Measurements from ENCODE around the gene RAB6D.
"Not testable (repeated sequence)": the region's sequence is repeated elsewhere in the genome, so short reads cannot be mapped to it uniquely, and the experiment has no call there.

The RAB6D gene

GRCh38 chr2:131363703-131364186, at the start of gene RAB6D:
RAB6D (minus strand) TSS chr2:131364168; CDS start chr2:131363720, 448 bp downstream.
- DNase-seq: peak in 1 of 3 donors; percentile 0

DNA sequence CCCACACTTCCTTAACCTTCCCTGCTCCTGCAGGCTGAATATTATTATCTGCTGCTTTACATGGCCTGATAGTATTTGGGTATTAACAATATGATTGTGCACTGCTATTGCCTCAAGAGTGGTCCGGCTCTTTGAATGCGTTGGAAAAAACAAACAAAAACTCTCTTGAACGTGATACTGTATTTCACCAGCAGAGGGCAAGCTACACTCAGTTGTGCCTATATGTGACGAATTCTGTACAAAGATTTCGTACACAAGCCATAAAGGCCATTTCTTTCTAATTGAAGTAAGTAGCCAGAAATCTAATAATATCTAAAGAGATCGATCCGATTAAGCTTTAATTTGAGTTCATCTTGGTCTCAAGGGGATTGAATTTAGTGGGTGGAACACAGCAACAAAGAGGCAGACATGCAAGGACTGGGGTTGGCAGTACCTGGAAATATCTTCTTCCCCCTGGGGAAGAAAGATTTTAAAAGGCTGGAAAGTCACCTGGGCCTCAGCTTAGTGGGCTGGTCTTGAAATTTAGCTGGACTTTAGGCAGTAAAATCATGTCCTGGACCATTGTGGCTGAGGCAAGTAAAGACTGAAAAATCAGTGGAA, 49.3 kb upstream of the RAB6D start:
- peak; percentile 49 to 68 (median 56) for DNase-seq

DNA sequence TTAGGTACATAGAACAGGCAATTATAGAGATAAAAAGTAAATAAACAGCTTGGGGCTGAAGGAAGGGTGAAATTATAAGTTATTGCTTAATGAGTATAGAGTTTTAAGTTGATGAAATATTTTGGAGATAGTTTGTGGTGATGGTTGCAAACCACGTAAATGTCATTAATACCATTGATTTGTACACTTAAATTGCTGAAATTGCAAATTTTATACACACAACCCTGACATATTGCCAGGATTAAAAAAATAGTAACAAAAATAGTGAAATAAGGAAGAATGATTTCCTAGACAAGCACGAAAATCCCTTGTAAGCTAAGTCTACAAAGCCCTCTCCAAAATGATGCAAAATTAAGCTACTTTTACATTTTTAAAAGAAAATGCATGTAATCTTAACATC, 46.2 kb upstream of the RAB6D start:
- no peak for DNase-seq

DNA sequence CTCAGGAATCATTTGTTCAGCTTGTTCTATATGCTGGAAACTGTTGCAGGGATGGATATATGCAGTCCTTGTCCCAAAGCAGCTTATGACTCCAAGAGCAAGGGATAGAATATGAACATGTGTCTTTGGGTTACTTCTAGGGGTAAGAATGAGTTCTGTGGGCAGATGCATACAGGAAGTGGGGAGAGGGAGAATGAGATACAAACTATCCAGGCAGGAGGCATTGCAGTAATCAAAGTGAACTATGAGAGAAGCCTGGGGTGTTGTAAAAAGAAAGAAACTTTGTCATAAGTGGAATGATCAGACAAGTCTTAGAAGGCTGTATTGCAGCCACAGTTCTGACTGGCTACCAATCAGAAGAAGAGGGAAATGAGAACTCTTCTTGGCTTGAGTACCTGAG, 44.8 kb upstream of the RAB6D start:
- DNase-seq: no peak

GRCh38 chr2:131408207-131408606, 44.2 kb upstream of the RAB6D start:
- DNase-seq: no peak

DNA sequence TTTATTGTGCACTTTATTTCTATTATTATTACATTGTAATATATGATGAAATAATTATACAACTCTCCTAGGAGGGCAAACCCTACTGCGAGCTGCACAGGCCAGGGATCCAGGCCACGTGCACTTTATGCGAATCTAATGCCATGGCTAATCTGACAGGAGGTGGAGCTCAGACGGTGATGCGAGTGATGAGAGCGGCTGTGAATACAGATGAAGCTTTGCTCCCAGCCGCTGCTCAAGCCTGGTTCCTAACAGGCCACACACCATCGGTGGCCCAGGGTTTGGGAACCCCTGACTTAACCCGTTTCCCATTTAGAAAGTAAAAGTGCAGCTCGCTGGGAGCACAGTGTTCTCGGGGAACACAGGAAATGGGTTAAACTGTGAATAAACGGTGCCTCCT, 40.8 kb upstream of the RAB6D start:
- DNase-seq: no peak

GRCh38 chr2:131402320-131403039, 38.5 kb upstream of the RAB6D start:
- DNase-seq: no peak

GRCh38 chr2:131400849-131401248, 36.9 kb upstream of the RAB6D start:
- DNase-seq: no peak

GRCh38 chr2:131400441-131400840, 36.5 kb upstream of the RAB6D start:
- not testable (repeated sequence) for DNase-seq

- DNase-seq: not testable (repeated sequence)
Measured at GRCh38 chr2:131396209-131396608, 32.2 kb upstream of the RAB6D start.

GRCh38 chr2:131395024-131395645, 31.2 kb upstream of the RAB6D start:
- DNase-seq: not testable (repeated sequence)

DNA sequence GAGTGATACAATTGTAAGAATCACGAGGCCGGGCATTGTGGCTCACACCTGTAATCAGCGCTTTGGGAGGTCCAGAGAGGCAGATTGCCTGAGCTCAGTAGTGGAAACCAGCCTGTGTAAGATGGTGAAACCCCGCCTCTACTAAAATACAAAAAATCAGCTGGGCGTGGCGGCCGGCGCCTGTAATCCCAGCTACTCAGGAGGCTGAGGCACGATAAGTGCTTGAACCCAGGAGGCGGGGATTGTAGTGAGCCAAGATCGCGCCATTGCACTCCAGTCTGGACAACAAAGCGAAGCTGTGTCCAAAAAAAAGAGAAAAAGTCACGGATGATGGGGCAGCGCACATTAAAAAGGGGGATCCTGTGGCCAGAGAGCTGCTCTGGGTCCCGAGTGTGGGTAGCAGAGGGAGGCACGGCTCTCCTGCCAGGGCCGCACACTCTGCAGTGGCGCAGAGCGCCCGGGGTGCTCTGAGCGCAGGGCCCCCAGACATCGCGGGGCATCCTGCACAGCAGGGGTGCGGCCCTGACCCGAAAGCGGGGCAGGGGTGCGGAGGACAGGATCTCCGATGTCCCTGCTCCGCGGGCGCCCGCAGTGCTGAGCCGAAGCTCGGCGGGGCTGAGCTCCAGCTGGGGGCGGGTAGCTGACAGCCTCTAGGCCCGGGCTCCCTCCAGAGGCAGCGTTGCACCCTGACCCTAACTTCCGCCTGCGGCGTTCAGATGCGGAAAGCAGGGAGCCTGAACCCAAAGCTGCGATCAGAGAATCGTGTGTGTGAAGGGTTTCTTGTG, 30.4 kb upstream of the RAB6D start:
- DNase-seq: peak in 2 of 3 donors; percentile 19 to 20

- not testable (repeated sequence) for DNase-seq
Measured at GRCh38 chr2:131391953-131392352, 28.0 kb upstream of the RAB6D start.

- DNase-seq: not testable (repeated sequence)
Measured at GRCh38 chr2:131391471-131391870, 27.5 kb upstream of the RAB6D start.

DNA sequence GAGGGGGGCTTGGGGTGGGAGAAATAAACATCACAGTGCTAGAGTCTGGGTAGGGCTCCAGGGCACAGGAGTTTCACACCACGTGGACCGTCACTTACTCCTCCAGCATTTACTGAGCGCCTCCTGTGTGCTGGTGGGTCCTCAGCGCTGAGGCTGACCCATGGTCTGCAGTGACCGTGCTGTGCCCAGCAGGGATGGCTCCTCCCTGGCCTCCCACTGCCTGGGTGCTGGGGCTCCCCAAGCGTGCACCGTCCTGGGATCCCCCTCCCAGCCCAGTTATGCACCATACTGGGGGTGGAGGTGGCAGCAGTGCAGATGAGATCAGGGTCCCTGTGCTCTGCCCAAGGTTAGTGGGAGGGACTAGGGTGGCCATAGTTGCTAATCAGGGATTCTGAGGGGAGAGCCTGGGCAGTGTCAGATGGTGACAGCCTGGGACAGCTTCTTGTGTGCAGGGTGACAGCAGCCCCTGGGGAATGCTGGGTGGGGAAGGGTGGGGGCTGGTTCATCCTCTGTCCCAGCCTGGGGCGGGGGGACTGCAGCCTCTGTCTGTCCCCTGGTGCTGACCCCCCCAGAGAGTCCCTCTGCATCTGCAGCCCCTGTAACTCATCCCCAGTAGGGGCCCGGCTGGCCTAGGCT, 26.6 kb upstream of the RAB6D start:
- DNase-seq: not testable (repeated sequence)

DNA sequence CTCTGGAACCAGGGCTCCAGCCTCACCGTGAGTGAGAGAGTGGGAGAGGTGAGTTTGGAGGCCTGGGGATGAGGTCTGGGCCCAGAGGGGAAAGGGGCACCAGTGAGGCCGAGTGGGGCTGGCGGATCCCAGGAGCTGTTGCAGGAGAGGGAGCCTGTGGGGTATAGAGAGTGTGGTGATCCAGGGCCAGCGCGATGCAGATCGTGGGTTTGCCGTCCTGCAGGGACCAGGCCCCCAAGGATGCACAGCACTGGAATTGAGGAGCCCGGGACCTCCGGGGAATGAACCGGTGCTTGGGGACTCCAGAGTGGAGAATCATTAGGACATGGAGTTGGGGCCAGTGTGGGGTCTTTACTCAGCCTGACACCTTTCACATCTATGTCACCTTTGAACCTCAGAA, 25.7 kb upstream of the RAB6D start:
- DNase-seq: no peak

DNA sequence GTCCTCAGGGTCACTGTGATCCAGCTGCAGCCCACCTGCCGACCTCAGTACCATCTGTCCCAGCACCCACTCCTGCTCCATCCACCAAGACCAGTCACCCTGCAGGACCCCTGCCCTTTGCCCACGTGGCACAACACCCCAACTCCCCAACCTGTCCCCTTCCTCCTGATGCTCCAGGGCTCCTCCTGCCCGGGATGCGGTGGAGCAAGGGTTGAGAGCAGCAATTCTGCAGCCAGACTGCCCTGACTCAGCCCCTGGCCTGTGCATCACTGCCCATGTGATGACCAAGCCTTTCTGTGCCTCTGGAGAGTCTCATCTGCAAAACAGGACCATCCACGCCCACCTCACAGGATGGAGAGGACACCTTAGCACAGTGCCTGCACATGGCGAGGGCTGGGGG, 24.9 kb upstream of the RAB6D start:
- not testable (repeated sequence) for DNase-seq

- not testable (repeated sequence) for DNase-seq
Measured at GRCh38 chr2:131373111-131373510, 9.1 kb upstream of the RAB6D start.

DNA sequence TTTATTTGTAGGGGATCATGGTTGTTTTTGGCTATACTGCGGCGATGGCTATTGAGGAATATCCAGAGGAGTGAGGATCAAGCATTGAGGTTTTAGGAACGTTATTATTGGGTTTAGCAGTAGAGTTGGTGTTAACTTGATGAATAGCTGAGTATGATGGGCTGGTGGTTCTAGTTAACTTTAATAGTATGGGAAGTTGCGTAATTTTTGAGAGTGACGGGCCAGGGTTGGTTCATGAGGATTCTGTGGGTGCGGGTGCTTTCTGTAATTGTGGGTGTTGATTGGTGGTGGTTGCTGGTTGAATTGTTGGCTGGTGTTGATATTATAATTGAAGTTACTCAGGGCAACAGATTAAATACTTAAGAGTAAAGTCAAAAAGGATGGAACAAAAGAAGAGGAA, 6.0 kb upstream of the RAB6D start:
- DNase-seq: no peak

- not testable (repeated sequence) for DNase-seq
Measured at GRCh38 chr2:131368493-131369066, 4.6 kb upstream of the RAB6D start.

DNA sequence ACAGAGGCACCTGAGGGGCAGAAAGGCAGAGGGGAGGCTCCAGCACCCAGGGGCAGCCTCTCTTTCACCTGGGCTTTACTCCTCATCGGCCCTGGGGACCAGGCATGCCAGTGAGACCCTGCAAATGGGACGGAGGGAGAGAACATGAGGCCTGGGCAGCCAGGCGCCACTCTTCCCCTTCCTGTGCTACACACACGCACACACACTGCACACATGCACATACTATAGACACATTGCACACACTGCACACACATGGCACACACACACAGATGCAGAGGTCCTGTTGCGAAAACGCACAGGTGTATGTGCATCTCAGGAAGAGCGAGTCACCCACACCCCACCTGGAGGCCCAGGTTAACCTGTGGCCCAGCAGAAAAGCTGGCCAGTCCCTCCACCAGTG, 3.4 kb upstream of the RAB6D start:
- no peak for DNase-seq

DNA sequence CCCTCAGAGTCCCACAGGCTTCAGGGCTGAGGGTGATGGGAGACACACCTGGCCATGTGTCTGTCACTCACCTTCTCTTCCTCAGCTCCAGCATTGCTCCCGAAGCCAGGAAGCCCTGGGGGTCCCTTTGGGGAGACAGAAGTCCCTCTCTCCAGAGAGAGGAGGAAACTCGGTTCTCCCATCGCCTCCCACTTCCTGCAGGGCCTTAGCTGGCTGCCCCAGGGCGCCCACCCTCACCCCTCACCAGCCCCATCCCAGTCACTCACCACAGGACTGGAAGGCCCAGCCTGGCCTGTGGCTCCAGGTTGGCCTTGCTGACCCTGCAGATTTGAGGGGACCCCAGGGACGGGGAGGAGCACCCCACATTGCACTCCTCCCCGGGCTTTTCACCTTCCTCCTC, 2.7 kb upstream of the RAB6D start:
- DNase-seq: no peak
